NCI-H524 (cell line): ENCODE results near the gene SREBF2.

Experiments
- DNase-seq, 2 experiments: peaks; one replicate each; lab custom pipeline; 2025; lab: John Stamatoyannopoulos, UW

SREBF2 gene

DNA sequence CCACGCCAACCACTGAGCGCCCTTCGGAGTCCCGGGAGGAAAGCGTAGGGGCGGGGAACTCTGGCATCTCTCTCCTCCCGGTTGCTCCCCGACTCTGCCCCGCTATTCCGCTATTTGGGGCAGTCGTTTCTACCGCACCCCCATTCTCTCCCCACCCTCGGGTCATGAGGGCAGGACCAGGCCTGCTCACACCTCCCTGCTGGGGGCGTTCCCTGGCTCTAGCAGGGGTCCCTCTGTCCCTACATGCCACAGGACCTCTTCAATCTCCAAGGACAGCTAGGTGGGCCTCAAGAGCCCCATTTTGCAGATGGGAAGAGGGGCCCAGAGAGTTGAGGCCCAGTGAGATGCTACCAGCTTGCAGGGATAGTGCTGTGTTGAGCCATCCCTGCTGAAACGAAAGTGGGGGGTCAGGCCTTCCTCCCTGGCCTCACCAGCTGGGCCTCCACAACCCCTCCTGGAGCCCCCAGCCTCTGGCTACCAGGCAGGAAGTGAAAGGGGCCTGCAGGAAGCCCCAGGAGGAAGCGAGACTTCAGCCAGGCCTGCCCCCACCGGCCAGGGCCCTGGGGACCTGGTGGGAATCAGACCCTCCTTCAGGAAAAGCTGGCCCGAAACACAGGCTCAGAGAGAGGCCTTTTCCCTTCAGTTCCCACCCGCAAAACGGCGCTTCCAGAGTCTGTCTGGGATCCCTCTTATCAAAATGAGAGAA lies 87.5 kb downstream of the SREBF2 start:
- DNase-seq, result no peak

DNA sequence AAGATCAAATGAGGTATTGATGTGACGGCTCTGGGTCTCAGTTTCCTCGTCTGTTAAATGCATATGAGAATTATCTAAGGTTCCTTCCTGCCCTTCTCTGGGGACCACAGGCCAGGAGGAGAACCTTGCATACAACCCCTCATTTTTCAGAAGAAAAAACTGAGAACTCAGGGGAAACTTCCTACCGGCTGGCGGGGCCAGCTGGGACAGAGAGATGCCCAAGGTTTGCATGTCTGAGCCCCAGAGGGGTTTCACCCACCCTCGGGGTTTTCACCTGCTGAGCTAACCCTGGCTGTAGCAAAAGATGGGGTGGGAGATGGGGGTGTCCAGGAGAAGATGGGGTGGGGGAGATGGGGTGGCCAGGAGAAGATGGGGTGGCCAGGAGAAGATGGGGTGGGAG lies 89.4 kb downstream of the SREBF2 start:
- no peak for DNase-seq

DNA sequence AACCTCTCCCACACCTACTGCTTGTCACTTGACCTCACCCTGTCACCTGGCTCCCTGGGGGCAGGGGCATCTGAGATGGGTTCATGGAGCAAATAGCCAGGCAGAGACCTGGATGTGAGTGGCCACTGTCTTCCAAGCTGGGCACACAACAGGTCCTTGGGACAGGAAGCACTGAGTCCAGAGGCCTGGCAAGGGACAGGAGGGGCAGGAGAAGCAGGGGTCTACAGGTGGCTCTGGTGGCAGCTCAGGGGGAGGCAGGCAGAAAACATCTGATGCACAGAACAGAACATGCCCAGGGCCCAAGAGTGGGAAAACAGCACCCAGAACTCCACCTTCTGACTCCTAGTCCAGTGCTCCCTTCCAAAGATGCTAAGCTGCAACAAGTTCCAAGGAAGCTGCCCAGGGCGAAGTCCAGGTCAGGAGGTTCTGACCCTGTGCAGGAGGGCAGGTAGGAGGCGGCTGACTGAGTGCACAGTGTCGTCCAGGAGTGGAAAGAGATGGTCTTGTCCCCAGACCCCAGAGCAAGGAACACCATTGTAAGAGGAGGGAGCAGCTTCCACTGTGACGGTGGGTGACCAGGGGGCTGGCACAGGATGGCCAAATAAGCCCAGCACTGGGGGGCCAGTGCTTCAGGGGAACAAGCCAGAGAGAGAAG lies 90.2 kb downstream of the SREBF2 start:
- no peak for DNase-seq

DNA sequence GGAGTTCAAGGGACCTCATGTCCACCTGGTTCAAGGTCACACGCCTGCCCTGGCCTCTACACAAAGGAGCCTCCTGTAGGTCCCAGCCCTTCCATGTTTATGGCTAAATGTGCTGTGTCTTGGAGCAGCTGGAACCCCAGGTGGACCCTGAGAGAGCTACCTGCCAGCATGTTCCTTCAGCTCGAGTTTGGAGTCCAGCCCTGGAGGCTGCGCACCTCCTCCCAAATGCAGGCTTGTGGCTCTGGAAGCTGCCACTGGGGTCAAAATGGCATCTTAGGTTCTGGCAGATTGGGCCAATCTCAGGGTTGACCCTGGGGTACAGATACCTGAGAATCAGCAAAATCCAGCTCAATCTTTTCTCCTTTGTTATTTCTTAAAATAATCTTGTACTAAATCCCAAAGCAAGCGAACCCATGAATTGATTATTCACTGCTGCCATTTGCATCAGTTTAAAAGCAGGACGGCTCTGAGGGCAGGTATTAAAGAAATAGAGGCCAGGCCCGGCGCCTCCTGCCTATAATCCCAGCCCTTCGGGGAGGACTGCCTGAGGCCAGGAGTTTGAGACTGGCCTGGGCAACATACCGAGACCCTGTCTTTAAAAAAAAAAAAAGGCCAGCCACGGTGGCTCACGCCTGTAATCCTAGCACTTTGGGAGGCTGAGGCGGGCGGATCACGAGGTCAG lies 90.8 kb downstream of the SREBF2 start:
- DNase-seq, result no peak

DNA sequence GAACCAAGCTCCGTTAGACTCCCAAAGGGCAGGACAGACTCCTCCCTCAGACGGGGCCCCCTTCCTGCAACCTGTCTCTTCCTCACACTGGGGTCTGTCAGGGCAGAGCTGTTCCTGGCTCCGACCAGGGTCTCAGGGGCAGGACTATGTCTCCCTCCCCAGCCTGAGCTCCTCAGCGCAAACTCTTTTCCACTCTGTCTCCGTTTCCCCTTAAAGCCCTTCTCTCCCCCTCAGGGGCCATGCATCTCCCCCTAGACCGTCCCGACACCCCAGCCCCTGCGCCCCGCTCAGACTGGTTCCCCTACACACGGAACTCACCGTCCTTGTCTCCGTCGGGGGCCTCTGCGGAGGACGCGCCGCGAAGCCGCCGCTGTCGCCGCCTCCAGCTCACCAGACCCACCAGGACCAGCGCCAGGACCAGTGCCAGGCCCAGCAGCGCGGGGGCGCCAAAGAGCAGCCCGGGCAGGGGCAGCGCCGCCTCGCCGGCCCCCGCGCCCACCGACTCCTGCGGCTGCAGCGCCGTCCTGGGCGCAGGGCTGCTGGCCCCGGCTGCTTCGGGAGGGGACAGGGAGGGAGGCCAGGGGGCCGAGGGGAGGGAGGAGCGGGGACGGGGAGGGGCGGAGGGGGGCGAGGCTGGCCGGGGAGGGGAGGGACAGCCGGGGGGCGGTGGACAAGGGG lies 93.0 kb downstream of the SREBF2 start:
- no peak for DNase-seq

DNA sequence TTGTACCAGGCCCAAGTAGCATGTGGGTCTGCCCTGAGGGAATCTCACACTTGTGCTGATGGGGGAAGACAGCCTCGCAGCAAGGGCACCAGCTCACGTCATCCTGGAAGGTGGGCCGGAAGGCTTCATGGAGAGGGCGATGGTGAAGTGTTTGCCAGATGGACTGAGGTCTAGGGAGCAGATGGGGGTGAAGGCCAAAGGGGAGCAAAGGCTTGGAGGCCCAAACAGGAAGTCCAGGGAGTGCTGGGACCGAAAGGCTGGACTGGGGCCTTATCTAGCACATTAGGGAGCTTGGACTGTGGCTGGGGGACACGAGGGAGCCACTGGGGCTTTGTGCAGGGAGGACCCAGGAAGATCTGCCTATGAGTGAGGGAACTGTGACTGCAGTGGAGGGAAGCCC lies 94.9 kb downstream of the SREBF2 start:
- DNase-seq, result peak; percentile 45 to 71

DNA sequence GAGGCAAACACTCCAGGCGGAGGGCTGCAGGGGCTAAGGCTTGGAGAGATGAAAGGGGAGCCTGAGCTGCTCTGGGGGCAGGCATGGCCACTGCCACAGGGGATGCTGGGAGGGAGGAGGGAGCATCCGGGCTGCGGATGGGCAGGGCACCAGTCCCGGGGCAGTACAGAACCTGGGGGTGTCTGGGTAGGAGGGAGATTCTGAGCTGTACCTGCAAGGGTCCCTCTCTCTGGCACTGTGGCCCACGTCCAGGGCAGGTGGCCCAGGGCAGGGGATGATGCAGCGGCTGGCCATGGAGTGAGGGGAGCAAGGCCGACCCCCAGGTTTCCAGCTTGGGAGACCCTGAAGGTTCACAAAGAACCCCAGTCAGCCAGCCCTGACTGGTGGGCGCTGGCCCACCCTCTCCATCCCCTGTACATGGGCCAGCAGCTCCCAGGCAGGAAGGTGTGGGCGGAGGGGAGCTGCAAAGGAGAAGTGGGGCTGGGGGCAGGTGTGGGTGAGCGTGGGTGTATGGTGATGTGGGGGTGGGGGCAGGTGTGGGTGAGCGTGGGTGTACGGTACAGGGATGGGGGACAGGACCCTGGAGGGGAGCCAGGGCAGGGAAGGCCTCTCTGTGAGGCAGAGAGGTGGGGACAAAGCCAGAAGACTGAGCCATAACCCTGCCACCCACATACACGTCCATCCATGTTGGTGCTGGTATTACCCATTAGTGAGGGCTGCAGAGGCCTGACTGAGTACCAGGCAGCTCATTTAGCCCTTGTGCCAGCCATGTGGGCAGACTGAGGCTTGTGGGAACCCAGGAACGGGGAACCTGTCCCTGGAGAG lies 95.9 kb downstream of the SREBF2 start:
- no peak for DNase-seq

DNA sequence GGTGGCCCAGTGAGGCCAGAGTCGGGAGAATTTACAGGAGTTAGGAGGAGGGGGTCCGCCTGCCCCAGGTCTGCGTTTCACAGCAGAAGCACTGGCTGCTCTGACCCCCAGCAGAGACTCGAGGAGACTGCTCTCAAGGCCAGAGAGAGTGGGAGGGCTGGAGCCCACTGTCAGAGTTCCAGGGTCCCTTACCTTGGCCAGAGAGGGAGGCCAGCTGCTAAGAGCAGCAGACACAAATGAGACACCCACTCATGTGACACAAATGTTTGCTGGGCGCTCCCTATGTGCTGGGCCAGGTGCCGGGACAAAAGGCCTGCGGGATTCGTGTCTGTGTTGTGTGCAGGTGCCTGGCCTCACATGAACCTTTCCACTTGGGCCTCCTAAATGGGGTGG lies 96.5 kb downstream of the SREBF2 start:
- peak in 1 of 2 experiments; percentile 33 for DNase-seq

DNA sequence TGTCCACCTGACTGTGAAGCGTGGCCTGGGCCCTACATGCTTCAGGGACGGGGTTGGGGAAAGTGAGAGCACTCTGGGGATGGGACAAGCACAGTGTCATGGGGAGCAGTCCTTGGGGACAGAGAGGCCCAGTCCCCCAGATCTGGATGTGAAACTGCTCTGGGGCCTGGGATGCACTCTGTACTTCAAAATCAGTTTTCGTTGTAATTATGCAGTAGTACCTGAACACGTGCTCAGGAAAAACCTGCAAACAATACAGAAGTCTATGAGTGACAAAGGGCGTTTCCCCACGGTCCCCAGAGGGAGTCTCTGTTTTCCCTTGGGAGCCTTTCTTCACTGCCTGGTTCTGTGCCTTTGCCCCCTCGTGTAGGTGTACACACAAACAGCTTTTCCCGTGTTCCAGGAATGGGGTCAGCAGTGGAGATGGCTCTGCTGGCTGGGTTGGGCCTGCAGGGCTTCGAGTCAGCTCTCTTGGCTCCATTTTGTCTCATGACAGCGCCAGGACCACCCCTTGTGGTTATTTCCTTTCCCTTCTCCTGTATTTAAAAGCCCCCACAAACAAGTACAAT lies 98.9 kb downstream of the SREBF2 start:
- DNase-seq, result no peak

DNA sequence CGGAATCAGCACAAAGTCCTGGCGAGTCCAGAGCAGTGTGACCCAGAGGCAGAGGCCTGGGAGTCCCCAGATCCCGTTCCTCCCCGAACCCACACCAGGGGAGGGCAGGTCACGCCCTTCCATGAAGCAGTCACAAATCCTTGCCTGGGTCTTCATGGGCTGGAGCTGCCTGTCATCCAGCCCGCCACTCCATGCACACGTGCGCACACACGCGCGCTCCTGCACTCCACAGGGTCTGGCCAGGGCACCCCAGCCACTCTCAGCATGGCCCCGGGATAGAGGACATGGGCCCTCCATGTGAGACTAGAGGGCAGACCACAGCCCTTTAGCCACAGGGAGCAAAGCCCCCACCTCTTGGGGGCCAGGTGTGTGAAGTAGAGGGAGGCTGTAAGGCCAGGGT lies 99.4 kb downstream of the SREBF2 start:
- DNase-seq, result no peak

DNA sequence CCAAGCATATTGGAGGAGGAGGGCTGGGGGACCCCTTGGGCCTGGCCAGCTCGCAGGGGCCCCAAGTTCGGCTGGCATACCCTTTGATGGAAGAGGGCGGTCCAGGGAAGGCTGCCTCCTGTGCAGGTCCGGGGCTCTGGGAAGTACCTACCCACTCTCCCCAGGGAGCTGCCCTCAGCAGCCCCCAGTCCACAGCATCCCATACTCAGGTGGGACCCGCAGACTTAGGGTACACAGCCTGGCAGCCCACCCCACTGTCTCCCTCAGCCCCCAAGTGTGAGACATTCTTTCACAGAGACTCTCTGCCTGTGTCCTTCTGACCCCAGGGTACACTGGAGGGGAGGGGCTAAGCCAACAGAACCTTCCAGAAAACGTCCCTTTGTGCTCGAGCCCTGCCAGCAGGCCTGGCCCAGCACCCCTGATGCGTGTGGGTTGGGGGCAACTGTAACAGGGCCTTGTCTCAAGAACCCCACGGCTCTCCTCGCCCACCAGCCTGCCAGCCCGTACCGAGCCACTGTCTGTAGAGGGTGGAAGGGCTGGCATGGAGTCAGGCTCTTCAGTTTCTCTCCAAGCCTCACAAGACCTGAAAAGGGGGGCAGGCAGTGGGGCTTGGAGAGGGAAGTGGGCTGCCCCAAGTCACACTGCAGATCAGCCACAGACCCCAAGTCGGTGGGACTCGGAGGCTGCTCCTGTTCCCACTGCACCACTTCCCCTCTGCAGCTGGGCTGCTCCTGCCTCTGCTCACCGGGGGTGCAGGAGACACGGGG lies 100.7 kb downstream of the SREBF2 start:
- DNase-seq, result no peak

DNA sequence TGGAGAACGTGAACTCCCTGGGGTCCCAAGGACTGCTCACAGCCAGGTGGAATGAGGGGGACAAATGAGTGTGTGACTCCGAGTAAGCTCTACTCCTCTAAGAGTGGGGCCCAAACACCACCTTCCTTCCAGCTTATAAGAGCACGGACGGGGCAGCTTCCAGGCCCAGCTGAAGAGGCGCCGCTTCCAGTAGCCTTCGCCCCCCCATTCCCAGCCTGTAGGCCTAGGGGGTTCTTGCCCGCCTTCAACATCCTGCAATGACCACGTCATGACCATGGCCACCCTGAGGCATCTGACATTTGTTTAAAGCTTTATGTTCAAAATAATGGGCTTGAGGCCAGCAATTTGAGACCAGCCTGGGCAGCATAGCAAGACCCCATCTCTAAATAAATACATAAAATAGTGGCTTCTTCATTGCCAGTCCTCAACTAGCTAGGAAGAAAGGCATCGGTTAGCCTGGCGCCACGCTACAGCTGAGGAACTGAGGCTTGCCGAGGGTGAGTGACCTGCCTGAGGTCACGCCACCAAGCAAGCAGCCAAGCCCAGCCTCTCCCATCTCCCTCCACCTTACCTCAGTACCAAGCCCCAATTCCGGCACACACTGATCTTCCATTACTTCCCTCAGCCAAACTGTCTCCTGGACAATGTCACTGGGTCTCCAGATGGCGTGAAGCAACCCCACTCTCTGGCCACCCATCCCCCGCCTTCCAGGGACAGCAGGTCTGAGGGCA lies 101.5 kb downstream of the SREBF2 start:
- no peak for DNase-seq

DNA sequence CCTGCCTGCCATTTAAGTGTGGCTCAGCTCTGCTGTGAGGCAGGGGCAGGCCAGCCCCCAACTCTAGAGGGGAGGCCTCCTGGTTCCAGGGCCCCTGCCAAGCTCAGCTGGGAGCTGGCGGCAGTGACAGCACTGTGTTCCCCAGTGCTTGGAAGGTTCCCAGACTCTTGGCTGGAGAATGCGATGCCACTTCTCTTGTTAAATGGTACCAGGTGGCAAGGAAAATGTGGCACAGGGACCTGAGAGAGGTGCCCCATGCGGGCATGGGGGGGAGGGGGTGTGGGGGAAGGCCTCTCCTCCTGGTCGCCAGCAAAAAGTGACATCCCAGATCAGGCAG lies 102.1 kb downstream of the SREBF2 start:
- DNase-seq, result no peak

DNA sequence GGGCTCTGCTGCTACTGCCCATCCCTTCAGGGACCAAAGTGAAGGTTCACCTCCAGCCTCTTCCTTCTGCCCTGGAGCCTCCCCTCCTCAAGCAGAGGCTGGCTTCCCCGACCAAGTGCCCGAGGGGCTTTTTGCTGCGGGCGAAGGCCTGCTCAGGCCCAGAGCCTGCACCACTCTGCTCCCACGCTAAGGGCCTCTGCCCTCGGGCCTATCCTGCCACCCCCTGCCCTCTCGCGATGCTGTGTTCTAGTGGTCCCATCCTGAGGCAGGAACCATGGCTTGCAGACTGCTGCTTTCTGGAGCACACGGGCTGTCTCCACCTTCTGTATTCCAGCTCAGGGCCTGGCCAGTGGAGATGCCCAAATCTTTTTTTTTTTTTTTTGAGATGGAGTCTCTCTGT lies 102.6 kb downstream of the SREBF2 start:
- DNase-seq, result no peak

DNA sequence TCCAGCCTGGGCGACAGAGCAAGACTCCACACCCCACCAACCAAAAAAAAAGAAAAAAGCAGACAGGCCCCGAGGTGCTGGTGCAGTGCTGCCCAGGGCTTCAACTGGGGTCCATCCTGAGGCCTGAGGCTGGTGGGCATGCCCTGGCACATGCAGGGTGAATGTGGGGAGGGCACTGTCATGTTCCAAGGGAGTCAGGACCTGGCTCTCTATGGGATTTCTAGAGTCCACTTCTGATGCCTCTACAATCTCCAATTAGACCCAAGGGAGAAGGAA lies 103.9 kb downstream of the SREBF2 start:
- DNase-seq, result no peak

DNA sequence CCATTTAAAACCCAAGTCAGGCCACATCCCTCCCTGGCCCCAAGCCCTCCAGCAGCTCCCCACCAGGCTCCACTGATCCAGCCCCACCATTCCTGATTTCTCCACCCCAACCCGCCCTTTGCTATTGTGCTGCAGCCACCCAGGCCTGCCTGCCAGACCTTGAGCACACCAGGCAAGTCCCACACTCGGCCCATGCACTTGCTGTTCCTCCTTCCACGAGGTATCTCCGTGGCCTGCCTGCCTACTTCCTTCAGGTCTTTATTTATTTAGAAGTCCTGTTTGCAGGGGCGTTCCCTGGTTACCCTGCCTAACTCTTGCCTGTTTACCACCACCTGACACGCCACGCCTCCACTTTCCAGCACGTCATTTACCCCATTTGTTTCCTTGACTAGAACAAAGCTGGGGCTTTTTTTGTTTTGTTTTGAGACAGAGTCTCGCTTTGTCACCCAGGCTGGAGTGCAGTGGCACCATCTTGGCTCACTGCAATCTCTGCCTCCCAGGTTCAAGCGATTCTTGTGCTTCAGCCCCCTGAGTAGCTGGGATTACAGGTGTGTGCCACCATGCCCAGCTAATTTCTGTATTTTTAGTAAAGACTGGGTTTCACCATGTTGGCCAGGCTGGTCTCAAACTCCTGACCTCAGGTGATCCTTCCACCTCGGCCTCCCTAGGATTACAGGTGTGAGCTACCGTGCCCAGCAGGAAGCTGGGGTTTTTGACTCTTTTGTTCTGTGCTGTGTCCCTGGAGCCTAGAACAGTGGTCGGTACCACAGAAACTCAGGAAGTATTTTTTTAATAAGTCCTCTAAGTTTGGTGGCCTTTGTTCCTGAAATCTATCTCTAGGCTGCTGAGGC lies 107.3 kb downstream of the SREBF2 start:
- DNase-seq, result no peak

DNA sequence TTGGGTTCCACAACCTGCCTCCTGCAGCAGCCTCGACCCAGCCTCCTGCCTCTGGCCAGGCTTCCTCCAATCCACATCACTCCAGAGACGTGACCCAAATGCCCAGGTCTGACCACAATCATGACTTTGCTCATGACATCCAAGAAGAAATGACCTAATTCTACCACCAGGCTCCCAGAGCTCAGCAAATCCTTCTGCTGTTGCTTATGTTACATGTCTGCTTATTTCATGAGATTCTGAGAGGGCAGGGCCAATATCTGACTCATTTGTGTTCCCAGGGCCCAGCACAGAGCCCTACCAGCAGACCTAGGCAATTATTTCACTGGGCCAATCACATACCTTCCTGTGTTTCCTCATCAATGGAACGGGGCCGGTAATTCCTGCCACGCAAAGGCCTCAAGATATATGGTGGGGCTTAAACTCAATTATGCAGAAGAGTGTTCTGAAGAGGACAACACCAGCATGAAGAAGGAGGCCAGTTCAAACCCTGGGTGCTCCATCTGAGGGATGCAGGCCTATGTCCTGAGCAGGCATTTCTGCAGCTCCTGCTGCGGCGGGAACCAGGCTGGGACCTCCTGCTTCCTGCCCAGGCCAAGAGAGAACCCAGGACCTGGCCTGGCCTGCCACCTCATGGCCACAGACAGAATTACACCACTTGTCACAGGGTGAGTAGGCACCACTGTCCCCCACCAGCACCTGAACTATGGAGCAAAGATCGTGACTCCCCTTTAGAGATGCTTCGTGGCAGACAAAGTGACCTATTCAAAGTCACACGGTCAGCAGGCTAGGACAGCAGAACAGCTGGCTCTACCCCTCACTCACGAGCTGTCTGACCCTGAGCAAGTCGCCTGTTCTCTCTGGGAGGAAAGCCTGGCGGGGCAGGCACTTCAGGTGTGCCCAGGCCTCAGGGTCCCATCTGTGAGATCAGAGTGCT lies 108.2 kb downstream of the SREBF2 start:
- DNase-seq, result peak; percentile 61 to 71

DNA sequence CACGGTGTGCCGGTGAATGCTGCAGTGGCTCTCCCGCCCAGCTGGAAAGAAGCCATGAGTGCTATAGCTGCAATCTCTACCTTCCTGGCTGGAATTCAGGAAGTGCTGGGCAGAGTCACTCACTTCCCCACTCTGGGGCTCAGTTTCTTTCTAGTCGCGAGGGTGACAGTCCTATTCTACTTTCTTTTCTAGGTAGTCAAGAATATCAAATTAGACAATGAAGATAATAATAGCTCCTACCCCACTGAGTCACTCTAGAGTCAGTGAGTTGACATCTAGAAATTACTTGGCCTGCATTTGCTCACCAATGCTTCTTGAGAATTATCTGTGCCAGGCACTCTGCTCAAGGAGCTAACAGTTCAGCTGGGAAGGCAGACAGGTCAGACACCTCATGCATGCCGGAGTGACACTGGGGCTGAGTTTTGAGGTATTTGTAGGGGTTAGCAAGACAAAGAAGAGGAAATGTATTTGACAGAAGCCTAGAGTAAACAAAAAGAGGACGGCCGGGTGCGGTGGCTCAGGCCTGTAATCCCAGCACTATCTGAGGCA lies 110.8 kb downstream of the SREBF2 start:
- no peak for DNase-seq
